Lower leg skin (tissue), 3 donors: Measurements from ENCODE around the gene ANTXR1.

Experiments used
- POLR2A ChIP-seq, 2 donors: fragments of 450-650 bp; IDR thresholded peaks; one replicate each; pipeline ENCODE4 v1.6.1; 2016 to 2017; ENCODE audit warnings: antibody characterized with exemption in 2 of 2, mild to moderate bottlenecking in 1 of 2, moderate library complexity in 1 of 2
- TF ChIP-seq, protein P1 (sequence below), 3 donors: fragments of 450-650 bp; IDR thresholded peaks; one replicate each; pipeline ENCODE4 v1.5.1; 2016; ENCODE audit warnings: antibody characterized with exemption in 3 of 3, mild to moderate bottlenecking in 3 of 3, moderate library complexity in 2 of 3

DNA sequence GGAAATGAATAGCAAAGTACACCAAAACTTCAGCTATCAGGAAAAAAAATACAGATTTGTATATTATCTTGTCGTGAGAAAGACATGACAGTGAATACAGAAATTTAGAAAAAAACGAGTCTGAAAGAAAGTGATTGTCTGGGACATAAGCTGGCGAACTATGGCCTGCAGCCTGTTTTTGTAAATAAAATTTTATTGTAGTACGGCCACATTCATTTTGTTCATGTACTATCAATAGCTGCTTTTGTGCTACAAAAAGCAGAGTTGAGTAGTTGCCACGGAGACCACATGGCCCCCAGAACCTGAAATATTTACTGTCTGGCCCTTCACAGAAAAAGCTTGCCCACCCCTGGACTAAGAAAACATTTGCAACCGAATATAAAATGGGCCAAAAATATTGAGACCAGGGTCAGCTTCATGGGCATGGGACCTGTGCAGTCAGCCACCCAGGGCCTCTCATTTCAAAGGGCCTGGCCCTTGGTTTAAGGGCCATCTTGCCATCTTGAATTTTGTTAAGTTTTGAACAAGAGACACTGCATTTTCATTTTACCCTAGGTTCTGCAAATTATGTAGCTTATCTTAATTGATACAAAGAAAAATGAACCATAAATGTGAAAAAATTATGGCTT, 17.9 kb downstream of the ANTXR1 start:
- TF ChIP-seq, protein P1, sequence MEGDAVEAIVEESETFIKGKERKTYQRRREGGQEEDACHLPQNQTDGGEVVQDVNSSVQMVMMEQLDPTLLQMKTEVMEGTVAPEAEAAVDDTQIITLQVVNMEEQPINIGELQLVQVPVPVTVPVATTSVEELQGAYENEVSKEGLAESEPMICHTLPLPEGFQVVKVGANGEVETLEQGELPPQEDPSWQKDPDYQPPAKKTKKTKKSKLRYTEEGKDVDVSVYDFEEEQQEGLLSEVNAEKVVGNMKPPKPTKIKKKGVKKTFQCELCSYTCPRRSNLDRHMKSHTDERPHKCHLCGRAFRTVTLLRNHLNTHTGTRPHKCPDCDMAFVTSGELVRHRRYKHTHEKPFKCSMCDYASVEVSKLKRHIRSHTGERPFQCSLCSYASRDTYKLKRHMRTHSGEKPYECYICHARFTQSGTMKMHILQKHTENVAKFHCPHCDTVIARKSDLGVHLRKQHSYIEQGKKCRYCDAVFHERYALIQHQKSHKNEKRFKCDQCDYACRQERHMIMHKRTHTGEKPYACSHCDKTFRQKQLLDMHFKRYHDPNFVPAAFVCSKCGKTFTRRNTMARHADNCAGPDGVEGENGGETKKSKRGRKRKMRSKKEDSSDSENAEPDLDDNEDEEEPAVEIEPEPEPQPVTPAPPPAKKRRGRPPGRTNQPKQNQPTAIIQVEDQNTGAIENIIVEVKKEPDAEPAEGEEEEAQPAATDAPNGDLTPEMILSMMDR (IDR thresholded peaks at IDR 0.05): no peak
- TF ChIP-seq POLR2A (IDR thresholded peaks at IDR 0.05): no peak
